Ishikawa (cell line): Measurements from ENCODE around the gene ZNF273.

ENCODE experiments used
- CEBPB ChIP-seq: IDR thresholded peaks from 2 replicates; pipeline ENCODE4 v1.6.1; 2012
- CREB1 ChIP-seq: IDR thresholded peaks from 2 replicates; pipeline ENCODE4 v1.6.1; 2012; ENCODE audit warnings: low read depth
- EGR1 ChIP-seq: IDR thresholded peaks from 2 replicates; pipeline ENCODE4 v1.6.1; 2012
- EP300 ChIP-seq: IDR thresholded peaks from 2 replicates; pipeline ENCODE4 v1.6.1; 2012; ENCODE audit warnings: borderline replicate concordance
- FOXM1 ChIP-seq: IDR thresholded peaks from 2 replicates; pipeline ENCODE4 v1.6.1; 2012; ENCODE audit warnings: low read depth, borderline replicate concordance
- MAX ChIP-seq: IDR thresholded peaks from 2 replicates; pipeline ENCODE4 v1.6.1; 2012
- NFIC ChIP-seq: IDR thresholded peaks from 2 replicates; pipeline ENCODE4 v1.6.1; 2012
- RAD21 ChIP-seq: IDR thresholded peaks from 2 replicates; pipeline ENCODE4 v1.6.1; 2012; ENCODE audit warnings: low read depth
- REST ChIP-seq: IDR thresholded peaks from 2 replicates; pipeline ENCODE4 v1.6.1; 2012; ENCODE audit warnings: low read depth, mild to moderate bottlenecking
- TAF1 ChIP-seq: IDR thresholded peaks from 2 replicates; pipeline ENCODE4 v1.6.1; 2012; ENCODE audit warnings: low read depth, mild to moderate bottlenecking
- TCF12 ChIP-seq: IDR thresholded peaks from 2 replicates; pipeline ENCODE4 v1.6.1; 2012; ENCODE audit warnings: low read depth
- TEAD4 ChIP-seq: IDR thresholded peaks from 2 replicates; pipeline ENCODE4 v1.6.1; 2012
- USF1 ChIP-seq: IDR thresholded peaks from 2 replicates; pipeline ENCODE4 v1.6.1; 2012
- YY1 ChIP-seq: IDR thresholded peaks from 2 replicates; pipeline ENCODE4 v1.6.1; 2012; ENCODE audit warnings: low read depth
- ZBTB7A ChIP-seq: IDR thresholded peaks from 2 replicates; pipeline ENCODE4 v1.6.1; 2012; ENCODE audit warnings: low read depth

Gene ZNF273

GRCh38 chr7:64880322-64881297 lies 22.5 kb upstream of the ZNF273 start:
- TF ChIP-seq FOXM1 (no peak), TCF12 (no peak), NFIC (no peak), EGR1 (no peak), YY1 (no peak), REST (no peak), USF1 (no peak), CREB1 (no peak), RAD21 (no peak), MAX (no peak), CEBPB (no peak)

GRCh38 chr7:64881461-64882287 lies 21.4 kb upstream of the ZNF273 start:
- TF ChIP-seq USF1 (no peak), MAX (no peak), ZBTB7A (no peak), TCF12 (no peak), REST (no peak), EP300 (no peak), YY1 (no peak), TEAD4 (no peak), TAF1 (no peak), CREB1 (no peak), EGR1 (no peak), CEBPB (no peak), RAD21 (no peak), FOXM1 (no peak), NFIC (no peak)

- no peak for TF ChIP-seq YY1
- no peak for TF ChIP-seq CEBPB
- TF ChIP-seq EP300 = no peak
Measured at GRCh38 chr7:64882341-64883112, 20.5 kb upstream of the ZNF273 start.

- TF ChIP-seq FOXM1 (no peak), CREB1 (no peak), NFIC (no peak), EP300 (no peak), TEAD4 (no peak), YY1 (no peak), TCF12 (no peak), REST (no peak), TAF1 (no peak)
Measured at GRCh38 chr7:64883113-64883905, 19.8 kb upstream of the ZNF273 start.
